Measurements from ENCODE around the gene PLCXD1. TPM values are rescaled to one million over a fixed set of nuclear protein-coding genes. Genes with fewer than 3 reads are reported as not detected.
"Not testable (repeated sequence)": the region's sequence is repeated elsewhere in the genome, so short reads cannot be mapped to it uniquely, and the experiment has no call there.

Gene PLCXD1
- total RNA-seq, 1 donor from 2014 or later = 10.9 TPM

GRCh38 chrX:292900-293897 is 12.0 kb downstream of the PLCXD1 start:
- Mint-ChIP-seq H3K27me3 (ENCODE audit: unreplicated experiment) (no peaks in the 10 kb centered on the region), H3K27ac (ENCODE audit: unreplicated experiment) (no peak overlapping the region), H3K4me3 (ENCODE audit: unreplicated experiment) (no peak overlapping the region), H3K36me3 (ENCODE audit: unreplicated experiment) (peaks cover 19% of the 10 kb centered on the region), H3K9me3 (ENCODE audit: unreplicated experiment) (no peaks in the 10 kb centered on the region), H3K4me1 (ENCODE audit: unreplicated experiment) (no peaks in the 10 kb centered on the region)
- DNase-seq (ENCODE audit: extremely low spot score, unreplicated experiment) = no peak
- TF ChIP-seq CTCF (IDR thresholded peaks at IDR 0.05) = no peak

GRCh38 chrX:295136-295535 is 14.0 kb downstream of the PLCXD1 start:
- no peak for TF ChIP-seq CTCF (IDR thresholded peaks at IDR 0.05)
- H3K9me3 Mint-ChIP-seq (ENCODE audit: unreplicated experiment) = no peaks in the 10 kb centered on the region
- no peak overlapping the region for H3K4me3 Mint-ChIP-seq (ENCODE audit: unreplicated experiment)
- peaks cover 17% of the 10 kb centered on the region for H3K36me3 Mint-ChIP-seq (ENCODE audit: unreplicated experiment)
- H3K27me3 Mint-ChIP-seq (ENCODE audit: unreplicated experiment) = no peaks in the 10 kb centered on the region
- H3K4me1 Mint-ChIP-seq (ENCODE audit: unreplicated experiment) = no peaks in the 10 kb centered on the region
- no peak for DNase-seq (ENCODE audit: extremely low spot score, unreplicated experiment)
- H3K27ac Mint-ChIP-seq (ENCODE audit: unreplicated experiment) = no peak overlapping the region

- peaks cover 12% of the 10 kb centered on the region for H3K36me3 Mint-ChIP-seq (ENCODE audit: unreplicated experiment)
- TF ChIP-seq CTCF (IDR thresholded peaks at IDR 0.05) = no peak
- no peak for DNase-seq (ENCODE audit: extremely low spot score, unreplicated experiment)
- no peaks in the 10 kb centered on the region for H3K9me3 Mint-ChIP-seq (ENCODE audit: unreplicated experiment)
- no peak overlapping the region for H3K27ac Mint-ChIP-seq (ENCODE audit: unreplicated experiment)
- no peaks in the 10 kb centered on the region for H3K4me1 Mint-ChIP-seq (ENCODE audit: unreplicated experiment)
- H3K27me3 Mint-ChIP-seq (ENCODE audit: unreplicated experiment) = no peaks in the 10 kb centered on the region
- H3K4me3 Mint-ChIP-seq (ENCODE audit: unreplicated experiment) = no peak overlapping the region
These were observed 17.8 kb downstream of the PLCXD1 start for GRCh38 chrX:298993-299392.

GRCh38 chrX:300334-300733 is 19.2 kb downstream of the PLCXD1 start:
- TF ChIP-seq CTCF (IDR thresholded peaks at IDR 0.05) = no peak
- no peak for DNase-seq (ENCODE audit: extremely low spot score, unreplicated experiment)

GRCh38 chrX:302975-303374 is 21.8 kb downstream of the PLCXD1 start:
- peaks cover 17% of the 10 kb centered on the region for H3K36me3 Mint-ChIP-seq (ENCODE audit: unreplicated experiment)

More at GRCh38 chrX:300334-300733, 19.2 kb downstream of the PLCXD1 start:
- Mint-ChIP-seq H3K4me3 (ENCODE audit: unreplicated experiment) (no peak overlapping the region), H3K27me3 (ENCODE audit: unreplicated experiment) (no peaks in the 10 kb centered on the region), H3K9me3 (ENCODE audit: unreplicated experiment) (no peaks in the 10 kb centered on the region), H3K27ac (ENCODE audit: unreplicated experiment) (no peak overlapping the region), H3K4me1 (ENCODE audit: unreplicated experiment) (no peaks in the 10 kb centered on the region), H3K36me3 (ENCODE audit: unreplicated experiment) (peaks cover 15% of the 10 kb centered on the region)

GRCh38 chrX:305781-306613 is 24.8 kb downstream of the PLCXD1 start:
- H3K4me3 Mint-ChIP-seq (ENCODE audit: unreplicated experiment); H3K4me1 Mint-ChIP-seq (ENCODE audit: unreplicated experiment); H3K27ac Mint-ChIP-seq (ENCODE audit: unreplicated experiment); DNase-seq (ENCODE audit: extremely low spot score, unreplicated experiment); H3K9me3 Mint-ChIP-seq (ENCODE audit: unreplicated experiment); H3K27me3 Mint-ChIP-seq (ENCODE audit: unreplicated experiment): not testable (repeated sequence)
- peaks cover 25% of the 10 kb centered on the region for H3K36me3 Mint-ChIP-seq (ENCODE audit: unreplicated experiment)

More at GRCh38 chrX:302975-303374, 21.8 kb downstream of the PLCXD1 start:
- Mint-ChIP-seq H3K27ac (ENCODE audit: unreplicated experiment) (no peak overlapping the region), H3K4me3 (ENCODE audit: unreplicated experiment) (no peak overlapping the region), H3K4me1 (ENCODE audit: unreplicated experiment) (no peaks in the 10 kb centered on the region), H3K9me3 (ENCODE audit: unreplicated experiment) (no peaks in the 10 kb centered on the region), H3K27me3 (ENCODE audit: unreplicated experiment) (no peaks in the 10 kb centered on the region)
- DNase-seq (ENCODE audit: extremely low spot score, unreplicated experiment) = no peak
- TF ChIP-seq CTCF (IDR thresholded peaks at IDR 0.05) = no peak

- not testable (repeated sequence) for H3K27me3 Mint-ChIP-seq (ENCODE audit: unreplicated experiment)
These were observed 25.6 kb downstream of the PLCXD1 start for GRCh38 chrX:306614-307251.

More at GRCh38 chrX:306614-307251, 25.6 kb downstream of the PLCXD1 start:
- peaks cover 25% of the 10 kb centered on the region for H3K36me3 Mint-ChIP-seq (ENCODE audit: unreplicated experiment)
- H3K27ac Mint-ChIP-seq (ENCODE audit: unreplicated experiment); H3K4me1 Mint-ChIP-seq (ENCODE audit: unreplicated experiment); H3K9me3 Mint-ChIP-seq (ENCODE audit: unreplicated experiment); DNase-seq (ENCODE audit: extremely low spot score, unreplicated experiment); H3K4me3 Mint-ChIP-seq (ENCODE audit: unreplicated experiment): not testable (repeated sequence)
